ENCODE data around the gene GLIS2.

GRCh38 chr16:4334724-4335495 is 19.0 kb downstream of the GLIS2 start:
- TF ChIP-seq CTCF (IDR thresholded peaks at IDR 0.05) (no peak), ZFX (IDR thresholded peaks at IDR 0.05; ENCODE audit: borderline replicate concordance) (no peak)

Data from 22Rv1 (cell line).